IPS-18a (cell line): ENCODE data around the gene EXOC6.

ENCODE experiments used
- H3K27ac ChIP-seq: one replicate; pipeline ENCODE4 v1.5.1; 2013; ENCODE audit warnings: low read length
- H3K27me3 ChIP-seq: one replicate; pipeline ENCODE4 v1.6.1; 2013; ENCODE audit warnings: mild to moderate bottlenecking, low read length; ENCODE audit not compliant: control insufficient read depth, insufficient read depth
- H3K36me3 ChIP-seq: one replicate; pipeline ENCODE4 v1.6.1; 2013; ENCODE audit warnings: low read depth, low read length; ENCODE audit not compliant: control insufficient read depth
- H3K4me1 ChIP-seq: one replicate; pipeline ENCODE4 v1.6.1; 2013; ENCODE audit warnings: low read depth, low read length; ENCODE audit not compliant: control insufficient read depth
- H3K4me3 ChIP-seq: one replicate; pipeline ENCODE4 v1.5.1; 2013; ENCODE audit warnings: low read length
- H3K9ac ChIP-seq: one replicate; pipeline ENCODE4 v1.6.1; 2013; ENCODE audit warnings: mild to moderate bottlenecking, low read length, moderate library complexity
- H3K9me3 ChIP-seq: one replicate; pipeline ENCODE4 v1.6.1; 2013; ENCODE audit warnings: low read depth, low read length; ENCODE audit not compliant: control insufficient read depth

Gene EXOC6

GRCh38 chr10:92993699-92994272 is 145.5 kb downstream of the EXOC6 start:
- no peaks in the 10 kb centered on the region for H3K9me3 ChIP-seq
- H3K36me3 ChIP-seq: no peaks in the 10 kb centered on the region
- H3K4me1 ChIP-seq: peaks cover 39% of the 10 kb centered on the region
- H3K4me3 ChIP-seq: no peak overlapping the region
- no peak overlapping the region for H3K27ac ChIP-seq
- H3K27me3 ChIP-seq: no peaks in the 10 kb centered on the region
- no peak overlapping the region for H3K9ac ChIP-seq

DNA sequence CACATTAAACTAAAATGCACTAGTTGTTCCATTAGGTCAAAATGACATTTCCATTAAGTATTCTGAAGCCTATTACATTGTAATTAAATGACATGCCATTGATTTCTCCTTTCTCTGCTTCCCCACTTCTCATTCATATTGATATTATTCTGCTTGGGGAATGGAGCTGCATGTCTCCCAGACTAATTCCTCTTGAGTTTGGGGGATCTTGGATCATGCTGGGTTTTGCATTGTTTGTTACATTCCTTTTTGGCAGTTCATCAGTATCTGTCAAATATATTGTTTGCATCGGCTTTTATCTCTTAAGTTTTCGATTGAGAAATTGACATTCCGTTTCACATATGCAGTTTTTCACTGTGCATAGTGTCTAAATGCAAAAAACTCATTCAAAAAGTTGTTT is 147.2 kb downstream of the EXOC6 start:
- Histone ChIP-seq H3K27me3 (no peaks in the 10 kb centered on the region), H3K36me3 (no peaks in the 10 kb centered on the region), H3K9ac (no peak overlapping the region), H3K9me3 (no peaks in the 10 kb centered on the region), H3K4me1 (peaks cover 29% of the 10 kb centered on the region), H3K27ac (no peak overlapping the region), H3K4me3 (no peak overlapping the region)

- H3K4me1 ChIP-seq: peaks cover 27% of the 10 kb centered on the region
- no peaks in the 10 kb centered on the region for H3K27me3 ChIP-seq
- H3K4me3 ChIP-seq: no peak overlapping the region
- no peak overlapping the region for H3K9ac ChIP-seq
- H3K36me3 ChIP-seq: no peaks in the 10 kb centered on the region
- no peak overlapping the region for H3K27ac ChIP-seq
- H3K9me3 ChIP-seq: no peaks in the 10 kb centered on the region
Measured at GRCh38 chr10:92997620-92998019, 149.3 kb downstream of the EXOC6 start.

DNA sequence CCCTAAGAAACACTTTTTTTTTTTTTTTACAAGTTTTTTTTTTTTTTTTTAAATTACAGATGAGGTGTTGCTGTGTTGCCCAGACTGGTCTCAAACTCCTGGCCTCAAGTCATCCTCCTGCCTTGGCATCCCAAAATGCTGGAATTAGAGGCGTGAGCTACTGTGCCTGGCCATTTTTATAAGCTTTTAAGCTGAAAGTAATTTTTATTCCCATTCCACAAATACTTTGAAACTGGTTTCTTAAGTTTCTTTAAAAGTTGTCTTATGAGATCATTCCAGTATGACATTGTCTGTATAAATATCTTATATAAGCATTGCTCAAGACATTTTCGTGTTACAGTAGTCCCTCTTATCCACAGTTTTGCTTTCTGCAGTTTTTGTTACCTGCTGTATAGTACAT is 150.9 kb downstream of the EXOC6 start:
- no peaks in the 10 kb centered on the region for H3K27me3 ChIP-seq
- H3K4me3 ChIP-seq: no peak overlapping the region
- H3K4me1 ChIP-seq: peaks cover 15% of the 10 kb centered on the region
- no peak overlapping the region for H3K9ac ChIP-seq
- no peaks in the 10 kb centered on the region for H3K36me3 ChIP-seq
- H3K9me3 ChIP-seq: no peaks in the 10 kb centered on the region
- no peak overlapping the region for H3K27ac ChIP-seq

DNA sequence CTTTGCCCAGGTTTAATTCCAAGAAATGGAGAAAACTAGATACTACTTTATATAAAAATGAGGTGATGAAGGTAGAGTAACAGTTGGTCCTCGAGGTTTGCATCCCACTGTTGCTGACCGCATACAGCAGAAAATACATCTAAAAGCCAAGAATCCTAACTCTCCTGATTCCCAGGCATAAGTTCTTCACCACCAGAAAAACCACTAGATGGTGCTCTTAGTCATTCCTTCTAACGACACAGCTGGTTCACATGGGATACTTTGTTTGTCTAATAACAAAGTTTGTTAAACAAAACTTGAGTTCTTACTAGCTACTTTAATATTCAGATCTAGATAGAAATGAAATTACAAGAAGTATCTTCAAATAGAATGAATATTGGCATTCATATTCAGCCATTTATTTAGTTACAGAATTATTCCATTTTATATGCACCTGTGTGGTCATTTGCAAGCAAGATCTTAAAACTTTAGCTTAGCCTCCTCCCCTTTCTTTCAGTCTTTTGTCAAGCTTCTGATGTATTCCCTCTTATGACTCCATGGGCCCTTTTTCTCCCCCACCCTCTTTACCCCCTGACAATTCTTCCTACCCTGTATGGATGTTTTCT is 158.2 kb downstream of the EXOC6 start:
- Histone ChIP-seq H3K9me3 (no peaks in the 10 kb centered on the region), H3K4me1 (no peaks in the 10 kb centered on the region), H3K36me3 (no peaks in the 10 kb centered on the region), H3K27me3 (no peaks in the 10 kb centered on the region), H3K27ac (no peak overlapping the region), H3K4me3 (no peak overlapping the region), H3K9ac (no peak overlapping the region)

DNA sequence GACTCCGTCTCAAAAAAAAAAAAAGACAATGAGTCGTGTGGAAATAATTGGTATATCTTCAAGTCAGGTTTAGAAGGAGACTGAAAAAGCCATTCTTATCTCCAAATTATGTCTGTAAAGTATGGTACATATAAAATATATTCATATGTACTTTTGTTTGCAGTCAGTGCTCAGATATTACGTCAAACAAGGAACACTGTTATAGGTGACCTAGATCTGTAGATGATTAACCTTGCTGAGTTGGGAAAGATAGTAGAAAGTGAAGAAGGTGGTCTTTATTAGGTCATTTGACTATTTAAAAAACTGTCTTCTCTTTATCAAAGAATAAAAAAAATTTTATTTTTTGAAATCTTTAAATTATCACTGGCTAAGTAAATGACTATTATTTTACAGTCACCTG is 167.4 kb downstream of the EXOC6 start:
- Histone ChIP-seq H3K27ac (no peak overlapping the region), H3K4me1 (no peaks in the 10 kb centered on the region), H3K36me3 (no peaks in the 10 kb centered on the region), H3K9ac (no peak overlapping the region), H3K9me3 (no peaks in the 10 kb centered on the region), H3K4me3 (no peak overlapping the region), H3K27me3 (no peaks in the 10 kb centered on the region)

DNA sequence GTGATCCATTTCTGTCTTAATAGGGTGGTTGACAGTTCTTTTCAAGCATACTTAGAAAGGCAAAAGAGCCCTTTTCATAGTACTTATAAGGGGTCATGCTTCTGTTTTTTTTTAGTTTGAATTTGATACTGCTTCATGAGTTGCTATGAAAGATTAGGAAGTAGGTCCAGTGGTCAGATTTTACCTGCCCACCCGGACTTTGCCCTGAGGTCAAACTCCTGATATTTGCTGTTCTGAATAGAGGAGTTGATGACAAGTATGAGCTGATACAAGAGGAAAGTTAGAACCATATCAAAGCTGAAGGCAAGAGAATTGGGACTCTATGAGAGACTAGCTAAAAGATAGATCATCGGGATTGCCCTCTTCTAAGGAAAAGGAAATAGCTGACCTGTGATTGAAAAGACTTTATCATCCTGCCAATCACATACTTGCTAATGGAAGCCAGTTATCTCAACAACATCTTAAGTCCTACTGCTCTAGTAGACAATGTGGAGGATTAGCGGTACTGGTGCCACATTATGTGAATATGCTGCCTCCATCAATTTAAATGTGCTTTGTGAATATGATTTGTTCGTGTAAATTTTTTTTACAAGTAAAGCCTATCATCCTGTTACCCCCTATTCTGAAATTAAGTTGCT is 174.8 kb downstream of the EXOC6 start:
- Histone ChIP-seq H3K9ac (no peak overlapping the region), H3K27ac (no peak overlapping the region), H3K4me1 (no peaks in the 10 kb centered on the region), H3K27me3 (no peaks in the 10 kb centered on the region), H3K36me3 (no peaks in the 10 kb centered on the region), H3K4me3 (no peak overlapping the region), H3K9me3 (no peaks in the 10 kb centered on the region)

DNA sequence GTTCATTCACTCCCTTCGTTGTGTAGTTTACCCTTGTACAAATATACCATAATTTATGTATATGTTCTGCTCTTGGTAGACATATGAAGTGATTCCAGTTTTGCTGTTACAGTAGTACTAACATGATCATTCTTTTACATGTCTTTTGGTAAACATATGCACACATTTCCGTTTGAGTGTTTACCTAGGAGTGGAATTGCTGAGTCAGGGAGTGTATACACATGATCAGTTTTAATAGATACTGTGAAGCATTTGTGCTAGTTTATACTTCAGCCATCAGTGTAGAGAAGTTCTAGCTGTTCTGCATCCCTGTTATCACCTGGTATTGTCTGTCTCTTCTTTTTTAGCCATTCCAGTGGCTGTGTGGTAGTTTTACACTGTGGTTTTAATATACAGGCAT is 177.8 kb downstream of the EXOC6 start:
- H3K27ac ChIP-seq: no peak overlapping the region
- H3K4me3 ChIP-seq: no peak overlapping the region
- H3K36me3 ChIP-seq: no peaks in the 10 kb centered on the region
- no peaks in the 10 kb centered on the region for H3K27me3 ChIP-seq
- peaks cover 9% of the 10 kb centered on the region for H3K4me1 ChIP-seq
- no peak overlapping the region for H3K9ac ChIP-seq
- H3K9me3 ChIP-seq: no peaks in the 10 kb centered on the region

- peaks cover 11% of the 10 kb centered on the region for H3K4me1 ChIP-seq
- no peaks in the 10 kb centered on the region for H3K9me3 ChIP-seq
- H3K9ac ChIP-seq: no peak overlapping the region
- no peak overlapping the region for H3K27ac ChIP-seq
- no peaks in the 10 kb centered on the region for H3K36me3 ChIP-seq
- no peaks in the 10 kb centered on the region for H3K27me3 ChIP-seq
- H3K4me3 ChIP-seq: no peak overlapping the region
Measured at GRCh38 chr10:93027508-93027907, 179.2 kb downstream of the EXOC6 start.

DNA sequence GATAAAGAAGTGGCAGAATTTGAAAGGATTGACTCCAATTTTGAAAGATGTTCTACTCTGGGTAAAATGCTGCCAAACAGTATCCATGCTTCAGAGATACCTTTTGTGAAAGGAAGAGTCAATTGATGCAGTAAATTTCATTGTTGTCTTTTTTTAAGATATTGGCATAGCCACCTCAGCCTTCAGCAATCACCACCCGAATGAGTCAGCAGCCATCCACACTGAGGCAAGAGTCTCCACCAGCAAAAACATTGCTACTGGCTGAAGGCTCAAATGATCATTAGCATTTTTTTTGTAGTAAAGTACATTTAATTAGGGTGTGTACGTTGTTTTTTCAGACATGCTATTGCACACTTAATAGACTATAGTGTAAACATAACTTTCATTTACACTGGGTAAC is 180.6 kb downstream of the EXOC6 start:
- no peak overlapping the region for H3K4me3 ChIP-seq
- peaks cover 11% of the 10 kb centered on the region for H3K4me1 ChIP-seq
- no peaks in the 10 kb centered on the region for H3K36me3 ChIP-seq
- no peaks in the 10 kb centered on the region for H3K9me3 ChIP-seq
- no peaks in the 10 kb centered on the region for H3K27me3 ChIP-seq
- no peak overlapping the region for H3K27ac ChIP-seq
- no peak overlapping the region for H3K9ac ChIP-seq

DNA sequence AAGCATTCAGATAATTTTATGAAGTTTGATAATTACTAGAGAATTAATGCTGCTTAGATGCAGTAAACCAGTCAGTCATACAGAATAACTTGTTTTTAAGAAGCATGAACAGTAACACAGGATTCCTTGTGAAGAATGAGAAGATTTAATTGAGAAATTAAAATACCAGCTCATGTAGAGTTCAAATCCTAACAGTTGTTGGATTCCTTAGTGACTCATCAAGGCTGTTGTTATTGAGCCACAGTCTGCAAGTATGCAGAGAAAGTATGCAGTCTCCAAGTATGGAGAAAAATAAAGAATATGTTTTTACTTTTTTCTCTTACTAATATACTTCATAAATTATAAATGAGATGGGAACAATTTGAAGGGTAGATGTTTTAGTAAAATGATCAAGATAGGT is 182.1 kb downstream of the EXOC6 start:
- peaks cover 11% of the 10 kb centered on the region for H3K4me1 ChIP-seq
- no peaks in the 10 kb centered on the region for H3K9me3 ChIP-seq
- no peak overlapping the region for H3K9ac ChIP-seq
- peak overlapping the region; percentile 49 for H3K27ac ChIP-seq
- H3K4me3 ChIP-seq: no peak overlapping the region
- H3K27me3 ChIP-seq: no peaks in the 10 kb centered on the region
- H3K36me3 ChIP-seq: no peaks in the 10 kb centered on the region
